Breast epithelium (tissue), 4 donors: ENCODE measurements around the gene ROBO3. TPM values are rescaled to one million over a fixed set of nuclear protein-coding genes. Genes with fewer than 3 reads are reported as not detected.
A peak's percentile ranks its signal among the peaks of the same experiment; 100 is the strongest.

Experiments
- DNase-seq, 2 donors: peaks; one replicate each; pipeline ENCODE4 v3.0.0-alpha.2; 2019; ENCODE audit warnings: low spot score in 2 of 2
- H3K27ac ChIP-seq, 2 donors: fragments of 200-600 bp; sonication (generic) in 1 of 2; one replicate each; pipeline ENCODE4 v1.5.1; 2016 to 2019; ENCODE audit warnings: mild to moderate bottlenecking in 1 of 2
- H3K27me3 ChIP-seq, 2 donors: fragments of 200-600 bp; sonication (generic) in 1 of 2; one replicate each; pipeline versions ENCODE4 v1.5.1 to v1.6.0; 2017 to 2019; ENCODE audit warnings: control low read depth in 1 of 2, mild to moderate bottlenecking in 1 of 2
- H3K36me3 ChIP-seq: fragments of 200-600 bp; one replicate; pipeline ENCODE4 v1.5.1; 2019
- H3K4me1 ChIP-seq, 2 donors: fragments of 200-600 bp; sonication (generic); one replicate each; pipeline ENCODE4 v1.5.1; 2016 to 2019; ENCODE audit warnings: control low read depth in 1 of 2
- H3K4me3 ChIP-seq, 3 donors: fragments of 200-600 bp; sonication (generic); 1 replicate in 2 of 3; 2 replicates in 1 of 3; pipeline ENCODE4 v1.5.1; 2016 to 2019; ENCODE audit warnings: mild to moderate bottlenecking in 3 of 3, moderate library complexity in 2 of 3
- H3K9me3 ChIP-seq, 2 donors: fragments of 200-600 bp; sonication (generic) in 1 of 2; one replicate each; pipeline ENCODE4 v1.5.1; 2016 to 2019; ENCODE audit warnings: control low read depth in 1 of 2
- POLR2A ChIP-seq: fragments of 450-650 bp; IDR thresholded peaks from one replicate; pipeline ENCODE4 v1.6.1; 2016; ENCODE audit warnings: antibody characterized with exemption, mild to moderate bottlenecking, moderate library complexity
- POLR2AphosphoS5 ChIP-seq, 3 donors: sonication (generic); formaldehyde crosslinking; IDR thresholded peaks; one replicate each; pipeline ENCODE4 v1.6.1; 2017; ENCODE audit warnings: antibody characterized with exemption in 3 of 3
- intact Hi-C: fragments of 100-400 bp; cut with DNase I; formaldehyde crosslinking; loops from one replicate; pipeline ENCODE4 v1.15.1; 2023; ENCODE audit warnings: low total_unique reads
- total RNA-seq, 3 donors: library from RNA; depleted of rRNA; stranded (reverse); fragments of >200 nt; gene quantifications; one replicate each; pipeline ENCODE4 v1.1.0, GENCODE V29; 2016
- TF ChIP-seq, protein P1 (sequence below), 3 donors: fragments of 450-650 bp; IDR thresholded peaks; one replicate each; pipeline ENCODE4 v1.5.1; 2016 to 2017; ENCODE audit warnings: antibody characterized with exemption in 3 of 3, mild to moderate bottlenecking in 3 of 3, moderate library complexity in 3 of 3

ROBO3 gene
- total RNA-seq, 3 donors from 2014 or later = 9.1 to 30.9 (median 15.4) TPM

DNA sequence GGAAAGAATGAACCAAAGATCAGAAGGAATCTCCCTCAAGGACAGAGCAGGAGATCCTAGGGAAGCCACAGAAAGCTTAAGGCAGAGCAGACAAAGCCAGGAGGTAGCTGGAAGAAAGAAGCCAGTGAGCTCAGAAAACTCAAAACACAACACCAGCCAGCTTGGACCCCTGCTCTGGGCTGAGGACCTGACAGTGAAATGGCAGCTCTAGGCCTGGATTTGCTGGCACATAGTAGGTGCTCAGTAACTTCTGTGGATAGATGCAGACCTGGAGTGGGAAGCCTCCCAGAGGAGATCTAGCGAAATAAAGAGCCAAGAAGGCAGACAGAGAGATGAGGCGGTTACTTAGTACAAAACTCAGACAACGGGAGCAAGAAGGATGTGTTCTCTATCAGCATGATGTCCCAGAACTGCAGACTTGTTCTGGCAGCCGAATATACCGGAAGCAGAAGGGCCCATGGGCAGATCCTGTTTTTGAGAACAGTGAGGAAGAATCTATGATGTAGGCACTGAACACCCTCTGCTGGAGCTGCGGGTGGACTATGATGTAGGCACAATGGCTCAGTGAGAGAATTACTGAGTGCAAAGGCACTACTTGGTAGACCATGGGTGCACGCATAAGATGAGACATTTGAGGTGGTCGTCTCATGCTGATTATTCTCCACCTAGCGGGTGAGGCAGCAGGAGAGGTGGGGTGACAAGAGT, 27.7 kb downstream of the ROBO3 start:
- TF ChIP-seq, protein P1, sequence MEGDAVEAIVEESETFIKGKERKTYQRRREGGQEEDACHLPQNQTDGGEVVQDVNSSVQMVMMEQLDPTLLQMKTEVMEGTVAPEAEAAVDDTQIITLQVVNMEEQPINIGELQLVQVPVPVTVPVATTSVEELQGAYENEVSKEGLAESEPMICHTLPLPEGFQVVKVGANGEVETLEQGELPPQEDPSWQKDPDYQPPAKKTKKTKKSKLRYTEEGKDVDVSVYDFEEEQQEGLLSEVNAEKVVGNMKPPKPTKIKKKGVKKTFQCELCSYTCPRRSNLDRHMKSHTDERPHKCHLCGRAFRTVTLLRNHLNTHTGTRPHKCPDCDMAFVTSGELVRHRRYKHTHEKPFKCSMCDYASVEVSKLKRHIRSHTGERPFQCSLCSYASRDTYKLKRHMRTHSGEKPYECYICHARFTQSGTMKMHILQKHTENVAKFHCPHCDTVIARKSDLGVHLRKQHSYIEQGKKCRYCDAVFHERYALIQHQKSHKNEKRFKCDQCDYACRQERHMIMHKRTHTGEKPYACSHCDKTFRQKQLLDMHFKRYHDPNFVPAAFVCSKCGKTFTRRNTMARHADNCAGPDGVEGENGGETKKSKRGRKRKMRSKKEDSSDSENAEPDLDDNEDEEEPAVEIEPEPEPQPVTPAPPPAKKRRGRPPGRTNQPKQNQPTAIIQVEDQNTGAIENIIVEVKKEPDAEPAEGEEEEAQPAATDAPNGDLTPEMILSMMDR (IDR thresholded peaks at IDR 0.05) = no peak
- TF ChIP-seq POLR2A = no peak
- no peak for TF ChIP-seq POLR2AphosphoS5 (IDR thresholded peaks at IDR 0.05)
- no peak for DNase-seq
- H3K4me1 ChIP-seq = no peaks in the 10 kb centered on the region
- H3K4me3 ChIP-seq = no peak overlapping the region
- H3K27me3 ChIP-seq = no peaks in the 10 kb centered on the region
- no peaks in the 10 kb centered on the region for H3K9me3 ChIP-seq
- H3K27ac ChIP-seq = no peak overlapping the region
- H3K36me3 ChIP-seq = no peaks in the 10 kb centered on the region
- intact Hi-C loops = no loop called here

DNA sequence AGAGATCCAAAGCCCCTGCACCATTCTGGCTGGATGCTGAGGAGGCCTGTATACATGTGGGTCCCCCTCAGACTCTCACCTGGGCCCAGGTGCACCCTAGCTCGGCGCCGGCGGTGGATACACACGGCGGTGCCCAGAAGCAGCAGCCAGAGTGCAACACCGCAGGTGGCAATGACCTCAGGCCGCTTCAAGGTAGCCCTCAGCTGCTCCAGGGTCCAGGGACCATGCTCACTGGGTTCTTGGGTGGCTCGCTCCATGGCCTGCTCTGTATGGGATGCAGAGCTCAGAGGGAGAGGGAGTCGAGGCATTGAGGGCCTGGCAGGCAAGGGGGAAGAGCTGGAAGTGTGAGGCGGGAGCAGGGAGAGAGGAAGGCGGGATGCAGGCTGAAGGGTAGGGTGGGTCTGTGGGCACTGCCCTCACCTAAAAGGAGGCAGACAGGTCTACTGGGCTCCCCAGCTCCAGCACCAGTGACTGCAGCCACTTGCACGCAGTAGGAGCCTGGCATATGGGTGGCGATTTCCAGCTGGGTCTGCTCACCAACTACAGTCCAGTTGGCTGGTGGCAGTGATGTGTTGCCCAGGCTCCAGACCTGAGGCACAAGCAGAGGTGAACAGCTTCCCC, 28.7 kb downstream of the ROBO3 start:
- H3K27ac ChIP-seq = no peak overlapping the region
- H3K4me1 ChIP-seq = no peaks in the 10 kb centered on the region
- no peaks in the 10 kb centered on the region for H3K36me3 ChIP-seq
- no peak overlapping the region for H3K4me3 ChIP-seq
- H3K27me3 ChIP-seq = no peaks in the 10 kb centered on the region
- DNase-seq = no peak
- TF ChIP-seq, protein P1 (IDR thresholded peaks at IDR 0.05) = no peak
- no peak for TF ChIP-seq POLR2AphosphoS5 (IDR thresholded peaks at IDR 0.05)
- no peak for TF ChIP-seq POLR2A
- H3K9me3 ChIP-seq = no peaks in the 10 kb centered on the region
- intact Hi-C loops = no loop called here

DNA sequence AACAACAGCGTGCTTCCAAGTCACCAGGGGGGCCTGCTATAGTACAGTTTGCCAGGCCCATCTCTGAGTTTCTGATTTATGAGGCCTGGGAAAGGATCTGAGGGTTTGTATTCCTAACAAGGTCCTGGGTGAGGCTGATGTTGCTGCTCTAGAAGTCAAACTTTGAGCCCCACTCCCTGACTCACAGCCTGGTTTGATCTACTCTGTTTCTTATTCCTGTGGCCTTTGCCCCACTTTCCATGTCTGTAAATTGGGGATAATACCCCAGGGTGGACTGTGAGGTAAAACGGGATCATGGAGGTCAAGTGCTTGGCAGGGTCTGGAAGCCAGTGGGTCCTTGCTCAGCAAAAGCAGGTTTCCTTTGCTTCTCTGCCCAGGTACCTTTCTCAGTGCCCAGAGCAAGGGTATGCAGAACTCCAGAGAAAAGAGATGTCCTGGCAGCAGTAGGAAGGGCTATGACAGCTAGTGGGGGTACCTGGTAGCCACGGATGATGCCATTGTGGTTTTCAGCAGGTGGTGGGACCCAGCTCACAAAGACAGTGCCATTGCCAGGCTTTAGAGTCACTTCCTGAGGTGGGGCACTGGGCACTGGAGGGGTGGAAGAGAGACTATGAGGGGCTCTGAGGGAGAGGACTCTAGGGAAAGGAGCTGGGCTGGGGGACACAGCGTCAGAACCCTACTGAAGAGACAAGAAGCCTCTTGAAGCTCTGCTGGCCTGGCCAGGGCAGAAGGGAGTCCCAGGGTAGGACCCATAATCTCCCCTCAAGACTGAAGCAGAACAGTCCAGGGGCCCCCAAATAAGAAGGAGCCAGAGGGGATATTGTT, 29.6 kb downstream of the ROBO3 start:
- intact Hi-C loops = no loop called here
- Histone ChIP-seq H3K9me3 (no peaks in the 10 kb centered on the region), H3K4me3 (peak overlapping the region in 2 of 3 donors; percentile 5 to 54), H3K4me1 (no peaks in the 10 kb centered on the region), H3K27ac (no peak overlapping the region), H3K36me3 (no peaks in the 10 kb centered on the region), H3K27me3 (no peaks in the 10 kb centered on the region)
- TF ChIP-seq POLR2AphosphoS5 (IDR thresholded peaks at IDR 0.05) = no peak
- TF ChIP-seq, protein P1 (IDR thresholded peaks at IDR 0.05) = no peak
- TF ChIP-seq POLR2A = no peak
- no peak for DNase-seq

DNA sequence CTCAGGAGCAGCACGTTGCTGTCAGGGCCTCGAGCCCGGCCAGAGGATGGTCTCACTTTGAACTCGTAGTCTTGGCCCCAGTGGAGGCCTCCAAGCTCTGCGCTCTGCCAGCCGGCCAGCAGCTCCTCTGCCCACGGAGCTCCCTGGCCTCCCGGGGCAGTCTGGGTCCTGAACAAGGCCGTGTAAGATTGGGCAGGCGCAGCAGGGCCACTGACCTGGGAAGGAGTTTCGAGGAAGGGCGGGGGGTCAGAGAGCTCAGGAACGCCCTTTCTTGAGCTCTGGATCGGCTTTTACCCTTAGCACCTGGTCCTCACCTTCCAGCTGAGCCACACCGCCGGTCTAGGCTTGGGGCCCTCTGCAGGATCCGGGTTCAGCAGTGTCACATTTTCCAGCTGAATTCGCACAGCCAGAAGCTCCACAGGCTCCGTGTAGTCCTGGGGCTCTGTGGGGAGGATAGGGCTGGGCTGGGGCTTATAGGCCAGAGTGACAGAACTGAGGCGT, 30.3 kb downstream of the ROBO3 start:
- no peaks in the 10 kb centered on the region for H3K4me1 ChIP-seq
- H3K27me3 ChIP-seq = no peaks in the 10 kb centered on the region
- no peak for TF ChIP-seq POLR2AphosphoS5 (IDR thresholded peaks at IDR 0.05)
- TF ChIP-seq POLR2A = no peak
- TF ChIP-seq, protein P1 (IDR thresholded peaks at IDR 0.05) = no peak
- H3K4me3 ChIP-seq = peak overlapping the region; percentile 32 to 54 (median 37)
- intact Hi-C loops = no loop called here
- peak overlapping the region in 1 of 2 donors; percentile 80 for H3K27ac ChIP-seq
- no peaks in the 10 kb centered on the region for H3K36me3 ChIP-seq
- no peak for DNase-seq
- no peaks in the 10 kb centered on the region for H3K9me3 ChIP-seq
